IMR-90 (cell line): Measurements from ENCODE around the gene ASAP2. TPM values are rescaled to one million over a fixed set of nuclear protein-coding genes. Genes with fewer than 3 reads are reported as not detected.

Experiments used
- ATAC-seq: fragments of 200-7000 bp; cut with Tn5 transposase; 2 replicates; pipeline ENCODE4 v1.9.1; 2020; ENCODE audit warnings: low read depth, mild to moderate bottlenecking, moderate library complexity
- BruUV-seq: library from RNA; stranded (reverse); fragments of 400-500 nt; replicated peaks from 2 replicates; lab custom pipeline; 2021; lab: Mats Ljungman, UMichigan
- CTCF ChIA-PET: fragments of 300-600 bp; formaldehyde crosslinking; extraction: SDS; loops from one replicate; lab custom pipeline; 2021; ENCODE audit warnings: antibody characterized with exemption; lab: Yijun Ruan, JAX
- POLR2A ChIA-PET: fragments of 300-600 bp; sonication (Branson Sonifier 250); formaldehyde crosslinking; loops from one replicate; lab custom pipeline; 2022; ENCODE audit warnings: antibody characterized with exemption; ENCODE audit not compliant: unreplicated experiment; lab: Charles Lee
- DNase-seq: peaks from one replicate; pipeline ENCODE4 v3.0.0; 2013
- H2AFZ ChIP-seq: replicated peaks from 2 replicates; pipeline ENCODE3; 2013; ENCODE audit warnings: low read length, mild to moderate bottlenecking; ENCODE audit not compliant: poor library complexity
- H2AK5ac ChIP-seq: 2 replicates; pipeline ENCODE4 v1.6.1; 2013; ENCODE audit warnings: low read depth, low read length, inconsistent platforms
- H2AK9ac ChIP-seq: replicated peaks from 2 replicates; pipeline ENCODE3; 2013; ENCODE audit warnings: mild to moderate bottlenecking, low read depth, low read length, moderate library complexity; ENCODE audit not compliant: poor library complexity
- H2BK120ac ChIP-seq: 2 replicates; pipeline ENCODE4 v1.6.1; 2013; ENCODE audit warnings: low read depth, low read length, inconsistent platforms
- H2BK15ac ChIP-seq: 3 replicates; pipeline ENCODE4 v1.6.1; 2013; ENCODE audit warnings: low read depth, low read length, inconsistent platforms
- H2BK20ac ChIP-seq: 2 replicates; pipeline ENCODE4 v1.6.1; 2013; ENCODE audit warnings: low read depth, mild to moderate bottlenecking, inconsistent platforms, low read length, moderate library complexity
- H2BK5ac ChIP-seq: 2 replicates; pipeline ENCODE4 v1.6.1; 2013; ENCODE audit warnings: mild to moderate bottlenecking, low read depth, low read length, inconsistent platforms; ENCODE audit not compliant: poor library complexity, severe bottlenecking
- H3K14ac ChIP-seq: replicated peaks from 2 replicates; pipeline ENCODE4 v1.6.1; 2013; ENCODE audit warnings: low read depth, low read length, inconsistent platforms
- H3K18ac ChIP-seq: 2 replicates; pipeline ENCODE4 v1.6.1; 2013; ENCODE audit warnings: low read depth, low read length, control low read depth
- H3K23ac ChIP-seq: 2 replicates; pipeline ENCODE4 v1.6.1; 2013; ENCODE audit warnings: low read depth, low read length, inconsistent platforms
- H3K27ac ChIP-seq: 2 replicates; pipeline ENCODE4 v1.5.1; 2013; ENCODE audit warnings: mild to moderate bottlenecking, control low read depth, low read length; ENCODE audit not compliant: insufficient read depth
- H3K27me3 ChIP-seq: 2 replicates; pipeline ENCODE4 v1.6.1; 2013; ENCODE audit warnings: low read length; ENCODE audit not compliant: control insufficient read depth, insufficient read depth
- H3K36me3 ChIP-seq: 2 replicates; pipeline ENCODE4 v1.6.1; 2013; ENCODE audit warnings: low read length, mixed read lengths; ENCODE audit not compliant: control insufficient read depth, insufficient read depth
- H3K4ac ChIP-seq: 2 replicates; pipeline ENCODE4 v1.6.1; 2013; ENCODE audit warnings: low read depth, low read length, inconsistent platforms
- H3K4me1 ChIP-seq: 2 replicates; pipeline ENCODE4 v1.6.1; 2013; ENCODE audit warnings: low read length, mixed read lengths; ENCODE audit not compliant: control insufficient read depth, insufficient read depth
- H3K4me2 ChIP-seq: 2 replicates; pipeline ENCODE4 v1.6.1; 2013; ENCODE audit warnings: low read depth, mild to moderate bottlenecking, control low read depth, low read length, moderate library complexity
- H3K4me3 ChIP-seq: 2 replicates; pipeline ENCODE4 v1.5.1; 2013; ENCODE audit warnings: low read depth, mild to moderate bottlenecking, control low read depth, low read length, moderate library complexity; ENCODE audit not compliant: insufficient read depth
- H3K56ac ChIP-seq: 2 replicates; pipeline ENCODE4 v1.6.1; 2013; ENCODE audit warnings: low read length, inconsistent platforms; ENCODE audit not compliant: insufficient read depth; ENCODE audit errors: extremely low read depth
- H3K79me1 ChIP-seq, 2 experiments: 2 replicates each; pipeline ENCODE4 v1.6.1; 2013; ENCODE audit warnings: low read length in 2 of 2, inconsistent platforms in 1 of 2, low read depth in 1 of 2
- H3K9ac ChIP-seq: 2 replicates; pipeline ENCODE4 v1.6.1; 2013; ENCODE audit warnings: low read depth, low read length, control low read depth
- H3K9me1 ChIP-seq: 2 replicates; pipeline ENCODE4 v1.6.1; 2013; ENCODE audit warnings: low read length, inconsistent platforms; ENCODE audit not compliant: insufficient read depth
- H3K9me3 ChIP-seq: 2 replicates; pipeline ENCODE4 v1.6.1; 2013; ENCODE audit warnings: low read length; ENCODE audit not compliant: control insufficient read depth, insufficient read depth
- H4K20me1 ChIP-seq: 2 replicates; pipeline ENCODE4 v1.6.1; 2013; ENCODE audit warnings: low read length, inconsistent platforms; ENCODE audit not compliant: insufficient read depth
- H4K5ac ChIP-seq: 2 replicates; pipeline ENCODE4 v1.6.1; 2013; ENCODE audit warnings: mild to moderate bottlenecking, low read depth, low read length, control low read depth
- H4K8ac ChIP-seq, 2 experiments: 2 replicates each; pipeline ENCODE4 v1.6.1; 2013; ENCODE audit warnings: low read depth in 2 of 2, low read length in 2 of 2, control low read depth in 1 of 2, inconsistent platforms in 1 of 2
- H4K91ac ChIP-seq: 2 replicates; pipeline ENCODE4 v1.6.1; 2013; ENCODE audit warnings: low read depth, low read length, inconsistent platforms; ENCODE audit not compliant: insufficient read depth
- dilution Hi-C: fragments of 300-500 bp; cut with HindIII; formaldehyde crosslinking; loops from one replicate; pipeline ENCODE4 v1.14.3; 2018; ENCODE audit warnings: low sequenced_read_pairs; ENCODE audit not compliant: unreplicated experiment
- in situ Hi-C: fragments of 300-500 bp; cut with MboI; formaldehyde crosslinking; loops from 3 replicates; pipeline ENCODE4 v1.14.3; 2019; ENCODE audit warnings: low sequenced_read_pairs, inconsistent platforms, mixed read lengths
- intact Hi-C: fragments of 100-400 bp; cut with micrococcal nuclease; formaldehyde crosslinking; loops from 2 replicates; pipeline ENCODE4 v1.10.0; 2022
- polyA plus RNA-seq, 3 experiments: library from polyadenylated mRNA; depleted of rRNA; stranded (reverse); fragments of >200 nt; gene quantifications; 2 replicates each; pipeline ENCODE4 v1.2.3, GENCODE V29; 2012; ENCODE audit warnings: low replicate concordance in 1 of 3
- total RNA-seq: library from RNA; depleted of rRNA; stranded (reverse); fragments of >200 nt; gene quantifications from 2 replicates; pipeline ENCODE4 v1.2.3, GENCODE V29; 2012
- TF ChIP-seq, protein P1 (sequence below): fragments of 150-350 bp; IDR thresholded peaks from 2 replicates; pipeline ENCODE4 v1.6.1; 2016; ENCODE audit warnings: low read depth, mild to moderate bottlenecking, low read length, moderate library complexity, borderline replicate concordance

Gene ASAP2
- total and polyA plus RNA-seq, 2 of the 4 experiments (the other 2 are of a cell fraction) = 19.7 to 28.1 TPM

DNA sequence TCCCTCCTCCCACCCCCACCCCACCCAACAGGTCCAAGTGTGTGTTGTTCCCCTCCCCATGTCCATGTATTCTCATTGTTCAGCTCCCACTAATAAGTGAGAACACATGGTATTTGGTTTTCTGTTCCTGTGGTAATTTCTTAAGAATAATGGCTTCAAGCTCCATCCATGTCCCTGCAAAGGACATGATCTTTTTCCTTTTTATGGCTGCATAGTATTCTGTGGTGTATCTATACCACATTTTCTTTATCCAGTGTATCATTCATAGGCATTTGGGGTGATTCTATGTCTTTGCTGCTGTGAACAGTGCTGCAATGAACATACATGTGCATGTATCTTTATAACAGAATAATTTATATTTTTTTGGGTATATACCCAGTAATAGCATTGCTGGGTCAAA, 12.3 kb upstream of the ASAP2 start:
- Histone ChIP-seq H3K4me3 (no peak overlapping the region), H2AFZ (no peak overlapping the region), H2AK9ac (no peak overlapping the region), H3K27me3 (no peaks in the 10 kb centered on the region), H3K36me3 (no peaks in the 10 kb centered on the region), H3K18ac (no peak overlapping the region), H3K23ac (no peak overlapping the region), H4K5ac (no peak overlapping the region), H3K4me2 (no peak overlapping the region), H3K56ac (no peak overlapping the region), H3K4me1 (peaks cover 13% of the 10 kb centered on the region; the same call in 1 of the 2 replicates), H2BK20ac (no peak overlapping the region), H3K79me1 (no peaks in the 10 kb centered on the region), H4K20me1 (no peaks in the 10 kb centered on the region), H3K9me1 (peaks cover 7% of the 10 kb centered on the region; the same call in 1 of the 2 replicates), H2BK120ac (no peak overlapping the region), H2BK5ac (no peak overlapping the region), H3K4ac (no peak overlapping the region), H2AK5ac (no peak overlapping the region), H3K9me3 (no peaks in the 10 kb centered on the region), H4K91ac (no peak overlapping the region), H2BK15ac (no peak overlapping the region), H3K9ac (no peak overlapping the region), H3K27ac (no peak overlapping the region), H4K8ac (no peak overlapping the region), H3K14ac (no peak overlapping the region)
- TF ChIP-seq, protein P1, sequence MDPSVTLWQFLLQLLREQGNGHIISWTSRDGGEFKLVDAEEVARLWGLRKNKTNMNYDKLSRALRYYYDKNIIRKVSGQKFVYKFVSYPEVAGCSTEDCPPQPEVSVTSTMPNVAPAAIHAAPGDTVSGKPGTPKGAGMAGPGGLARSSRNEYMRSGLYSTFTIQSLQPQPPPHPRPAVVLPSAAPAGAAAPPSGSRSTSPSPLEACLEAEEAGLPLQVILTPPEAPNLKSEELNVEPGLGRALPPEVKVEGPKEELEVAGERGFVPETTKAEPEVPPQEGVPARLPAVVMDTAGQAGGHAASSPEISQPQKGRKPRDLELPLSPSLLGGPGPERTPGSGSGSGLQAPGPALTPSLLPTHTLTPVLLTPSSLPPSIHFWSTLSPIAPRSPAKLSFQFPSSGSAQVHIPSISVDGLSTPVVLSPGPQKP = no peak
- dilution Hi-C loops (no loop called here), intact Hi-C loops (loop anchor here (5.0 kb wide), 1 partner anchor 52 kb away; no protein-coding TSS in a partner anchor), in situ Hi-C loops (no loop called here)
- ATAC-seq = no peak
- no peak for DNase-seq
- BruUV-seq = no TSS peak
- POLR2A ChIA-PET = no interaction called here
- CTCF ChIA-PET = interaction anchor here (0.7 to 1.2 kb wide), 2 partner anchors 176 to 884 kb away, joined by 3 to 6 read pairs; no protein-coding TSS in a partner anchor
